Liver (tissue), 3 donors: Measurements from ENCODE around the gene PDX1.

ENCODE experiments used
- SP1 ChIP-seq: IDR thresholded peaks from 2 replicates; pipeline ENCODE4 v1.6.1; 2018; ENCODE audit warnings: antibody characterized with exemption, mild to moderate bottlenecking
- TF ChIP-seq, protein P1 (sequence below): fragments of 150-350 bp; IDR thresholded peaks from 2 replicates; pipeline ENCODE4 v1.5.1; 2017; ENCODE audit warnings: improper control_type of control experiment, low read depth, low read length; ENCODE audit not compliant: missing input control
- donor health status: healthy.
- donor health status: healthy.

DNA sequence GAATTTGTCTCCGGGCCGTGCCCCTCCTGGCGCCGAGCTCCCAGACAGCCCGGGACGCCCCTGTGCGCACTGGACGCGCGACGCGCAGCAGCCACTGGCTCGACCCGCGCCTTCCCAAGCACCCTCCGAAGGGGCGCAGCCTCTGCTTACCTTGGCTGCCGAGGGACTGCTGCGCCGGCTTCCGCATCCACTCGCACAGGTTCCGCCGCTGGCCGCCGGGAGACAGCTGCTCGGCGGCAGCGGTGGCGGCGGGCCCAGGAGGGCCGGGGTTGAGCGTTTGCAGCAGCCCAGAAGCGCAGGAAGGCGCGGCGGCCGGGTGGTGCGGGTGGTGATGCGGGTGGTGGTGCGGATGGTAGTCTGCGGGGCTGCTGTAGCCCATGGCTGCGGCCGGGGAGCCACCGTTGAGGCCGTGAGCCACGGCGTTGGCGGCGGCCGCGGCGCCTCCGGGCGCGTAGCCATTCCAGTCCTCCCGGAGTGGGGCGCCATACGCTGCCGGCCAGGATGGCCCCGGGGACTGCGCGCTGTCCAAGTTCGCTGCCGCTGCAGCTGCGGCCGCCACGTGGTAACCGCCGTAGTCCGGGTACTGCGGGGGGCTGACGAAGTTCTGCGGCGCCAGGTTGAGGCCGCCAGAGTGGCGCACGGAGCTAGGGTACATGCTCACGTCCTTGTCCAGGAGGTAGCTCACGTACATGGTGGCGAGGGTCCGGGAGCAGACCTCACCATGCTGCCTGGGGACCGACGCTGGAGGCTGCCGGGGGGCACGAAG lies 48.7 kb downstream of the PDX1 start:
- TF ChIP-seq, protein P1, sequence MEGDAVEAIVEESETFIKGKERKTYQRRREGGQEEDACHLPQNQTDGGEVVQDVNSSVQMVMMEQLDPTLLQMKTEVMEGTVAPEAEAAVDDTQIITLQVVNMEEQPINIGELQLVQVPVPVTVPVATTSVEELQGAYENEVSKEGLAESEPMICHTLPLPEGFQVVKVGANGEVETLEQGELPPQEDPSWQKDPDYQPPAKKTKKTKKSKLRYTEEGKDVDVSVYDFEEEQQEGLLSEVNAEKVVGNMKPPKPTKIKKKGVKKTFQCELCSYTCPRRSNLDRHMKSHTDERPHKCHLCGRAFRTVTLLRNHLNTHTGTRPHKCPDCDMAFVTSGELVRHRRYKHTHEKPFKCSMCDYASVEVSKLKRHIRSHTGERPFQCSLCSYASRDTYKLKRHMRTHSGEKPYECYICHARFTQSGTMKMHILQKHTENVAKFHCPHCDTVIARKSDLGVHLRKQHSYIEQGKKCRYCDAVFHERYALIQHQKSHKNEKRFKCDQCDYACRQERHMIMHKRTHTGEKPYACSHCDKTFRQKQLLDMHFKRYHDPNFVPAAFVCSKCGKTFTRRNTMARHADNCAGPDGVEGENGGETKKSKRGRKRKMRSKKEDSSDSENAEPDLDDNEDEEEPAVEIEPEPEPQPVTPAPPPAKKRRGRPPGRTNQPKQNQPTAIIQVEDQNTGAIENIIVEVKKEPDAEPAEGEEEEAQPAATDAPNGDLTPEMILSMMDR = no peak
- no peak for TF ChIP-seq SP1
